DOHH2 (cell line): ENCODE results near the gene LRRC41.
A peak's percentile ranks its signal among the peaks of the same experiment; 100 is the strongest.

Experiments
- H3F3A ChIP-seq: fragments of 200-600 bp; sonication (generic), shearing (Covaris generic); 2 replicates; pipeline ENCODE4 v1.6.0; 2016; ENCODE audit warnings: antibody characterized with exemption, mild to moderate bottlenecking; ENCODE audit not compliant: control insufficient read depth, insufficient read depth
- H3K27ac ChIP-seq: fragments of 200-600 bp; sonication (generic); 2 replicates; pipeline ENCODE4 v1.5.1; 2014; ENCODE audit warnings: low read depth, mild to moderate bottlenecking, low read length, moderate library complexity
- H3K27me3 ChIP-seq: fragments of 200-600 bp; sonication (generic); 2 replicates; pipeline ENCODE4 v1.6.1; 2014; ENCODE audit warnings: mild to moderate bottlenecking, low read length, mixed read lengths; ENCODE audit not compliant: control insufficient read depth
- H3K36me3 ChIP-seq: fragments of 200-600 bp; sonication (generic); 2 replicates; pipeline ENCODE4 v1.6.1; 2014; ENCODE audit warnings: mild to moderate bottlenecking, low read length, moderate library complexity, mixed read lengths; ENCODE audit not compliant: control insufficient read depth
- H3K4me1 ChIP-seq: fragments of 200-600 bp; sonication (generic); 2 replicates; pipeline ENCODE4 v1.6.1; 2014; ENCODE audit warnings: mild to moderate bottlenecking, low read length, mixed read lengths; ENCODE audit not compliant: control insufficient read depth
- H3K4me2 ChIP-seq: fragments of 200-600 bp; sonication (generic); 2 replicates; pipeline ENCODE4 v1.6.0; 2014; ENCODE audit warnings: mild to moderate bottlenecking, low read length, moderate library complexity
- H3K4me3 ChIP-seq: fragments of 200-600 bp; sonication (generic); 2 replicates; pipeline ENCODE4 v1.5.1; 2014; ENCODE audit warnings: mild to moderate bottlenecking, low read length, mixed read lengths
- H3K79me2 ChIP-seq: fragments of 200-600 bp; sonication (generic); 2 replicates; pipeline ENCODE4 v1.6.1; 2014; ENCODE audit warnings: mild to moderate bottlenecking, low read length, mixed read lengths; ENCODE audit not compliant: control insufficient read depth
- H3K9me2 ChIP-seq: fragments of 200-600 bp; sonication (generic); replicated peaks from 2 replicates; pipeline ENCODE4 v1.6.1; 2014; ENCODE audit warnings: mild to moderate bottlenecking, low read length, mixed read lengths; ENCODE audit not compliant: control insufficient read depth
- H3K9me3 ChIP-seq: fragments of 200-600 bp; sonication (generic); 2 replicates; pipeline ENCODE4 v1.6.1; 2014; ENCODE audit warnings: antibody characterized with exemption, low read length, mixed read lengths; ENCODE audit not compliant: control insufficient read depth, insufficient read depth
- H4K20me1 ChIP-seq: fragments of 200-600 bp; sonication (generic); 2 replicates; pipeline ENCODE4 v1.6.0; 2014; ENCODE audit warnings: low read depth, mild to moderate bottlenecking, antibody characterized with exemption, low read length, moderate library complexity; ENCODE audit not compliant: control insufficient read depth, insufficient read depth
- EZH2phosphoT487 ChIP-seq: fragments of 200-600 bp; sonication (generic); IDR thresholded peaks from 2 replicates; pipeline ENCODE4 v1.6.1; 2017; ENCODE audit warnings: borderline replicate concordance, mild to moderate bottlenecking, antibody characterized with exemption, low read length, moderate library complexity, mixed read lengths
- TF ChIP-seq, protein P1 (sequence below): fragments of 200-600 bp; sonication (generic); IDR thresholded peaks from one replicate; pipeline ENCODE4 v1.5.1; 2014; ENCODE audit warnings: antibody characterized with exemption, mild to moderate bottlenecking, low read depth, low read length; ENCODE audit not compliant: poor library complexity, severe bottlenecking

Gene LRRC41

DNA sequence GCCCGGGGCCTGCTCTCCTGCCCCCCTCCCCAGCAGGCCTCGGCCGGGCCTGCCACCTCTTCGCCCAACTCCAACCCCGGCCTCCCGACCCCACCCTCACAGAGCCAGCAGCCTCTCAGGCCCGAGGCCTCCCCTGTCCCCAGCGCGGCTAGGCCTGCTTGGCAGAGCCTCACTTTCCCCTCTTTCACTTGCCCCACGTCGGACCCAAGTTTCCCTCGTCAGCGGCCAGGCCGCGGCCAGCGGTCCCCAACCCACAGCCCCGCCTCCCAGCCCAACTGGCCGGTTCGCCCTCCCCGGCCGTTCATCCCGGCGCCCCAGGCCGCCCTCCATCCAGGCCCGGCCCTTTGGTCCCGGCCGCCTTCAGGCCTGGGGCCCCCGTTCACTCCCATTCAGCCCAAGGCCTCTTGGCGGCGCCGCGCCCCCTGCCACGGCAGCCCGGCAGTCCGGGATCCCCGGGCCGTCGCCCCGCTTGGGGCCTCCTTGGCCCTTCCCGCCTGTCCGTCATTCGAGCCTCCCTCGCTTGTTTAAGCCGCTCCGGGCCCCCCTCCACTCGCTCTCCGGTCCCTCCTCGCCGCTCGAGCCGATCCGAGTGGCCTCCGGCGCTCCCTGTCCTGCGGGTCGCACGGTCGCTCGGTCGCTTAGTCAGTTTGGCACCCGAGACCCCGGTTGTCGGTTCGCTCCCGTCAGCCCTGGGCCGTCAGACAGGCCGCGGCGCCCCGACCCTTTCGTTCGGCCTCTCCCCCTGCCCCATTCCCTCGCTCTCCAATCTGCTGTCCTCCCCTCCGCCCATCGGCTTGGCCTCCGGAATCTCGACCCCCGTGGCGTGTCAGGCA, 1.4 kb downstream of the LRRC41 start:
- Histone ChIP-seq H3K4me2 (peak overlapping the region; percentile 92), H3K36me3 (peaks cover 73% of the 10 kb centered on the region), H3K4me3 (peak overlapping the region; percentile 81), H3K27ac (peak overlapping the region; percentile 77), H3K79me2 (peaks cover 96% of the 10 kb centered on the region), H3K27me3 (no peaks in the 10 kb centered on the region), H4K20me1 (peaks cover 22% of the 10 kb centered on the region; the same call in 1 of the 2 replicates), H3K4me1 (peaks cover 21% of the 10 kb centered on the region), H3K9me2 (no peaks in the 10 kb centered on the region), H3F3A (peaks cover 3% of the 10 kb centered on the region), H3K9me3 (no peaks in the 10 kb centered on the region)
- TF ChIP-seq EZH2phosphoT487 = no peak
- TF ChIP-seq, protein P1, sequence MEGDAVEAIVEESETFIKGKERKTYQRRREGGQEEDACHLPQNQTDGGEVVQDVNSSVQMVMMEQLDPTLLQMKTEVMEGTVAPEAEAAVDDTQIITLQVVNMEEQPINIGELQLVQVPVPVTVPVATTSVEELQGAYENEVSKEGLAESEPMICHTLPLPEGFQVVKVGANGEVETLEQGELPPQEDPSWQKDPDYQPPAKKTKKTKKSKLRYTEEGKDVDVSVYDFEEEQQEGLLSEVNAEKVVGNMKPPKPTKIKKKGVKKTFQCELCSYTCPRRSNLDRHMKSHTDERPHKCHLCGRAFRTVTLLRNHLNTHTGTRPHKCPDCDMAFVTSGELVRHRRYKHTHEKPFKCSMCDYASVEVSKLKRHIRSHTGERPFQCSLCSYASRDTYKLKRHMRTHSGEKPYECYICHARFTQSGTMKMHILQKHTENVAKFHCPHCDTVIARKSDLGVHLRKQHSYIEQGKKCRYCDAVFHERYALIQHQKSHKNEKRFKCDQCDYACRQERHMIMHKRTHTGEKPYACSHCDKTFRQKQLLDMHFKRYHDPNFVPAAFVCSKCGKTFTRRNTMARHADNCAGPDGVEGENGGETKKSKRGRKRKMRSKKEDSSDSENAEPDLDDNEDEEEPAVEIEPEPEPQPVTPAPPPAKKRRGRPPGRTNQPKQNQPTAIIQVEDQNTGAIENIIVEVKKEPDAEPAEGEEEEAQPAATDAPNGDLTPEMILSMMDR = peak; percentile 58

DNA sequence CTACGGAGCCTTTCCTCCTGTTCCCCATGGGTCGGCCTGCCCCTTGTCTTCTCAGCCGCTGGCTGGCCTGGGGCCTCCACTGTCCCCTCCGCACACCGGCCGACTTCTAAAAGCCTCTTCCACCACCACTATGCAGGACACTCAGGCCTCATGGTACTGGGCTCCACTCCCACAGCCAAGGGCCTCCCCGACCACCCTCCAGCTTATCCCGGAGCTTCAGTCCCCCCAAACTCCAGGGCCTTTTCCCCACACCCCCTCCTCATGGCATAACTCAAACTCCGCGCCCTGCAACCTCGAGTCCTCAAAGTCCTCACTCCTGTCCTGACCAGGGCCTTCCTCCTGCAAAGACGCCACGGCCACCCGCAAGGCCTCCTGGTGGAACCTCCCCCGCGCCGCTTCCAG, 2.0 kb downstream of the LRRC41 start:
- peak overlapping the region; percentile 81 for H3K4me3 ChIP-seq
- peaks cover 73% of the 10 kb centered on the region for H3K36me3 ChIP-seq
- TF ChIP-seq EZH2phosphoT487 = no peak
- TF ChIP-seq, protein P1 = no peak
- H3K4me2 ChIP-seq = peak overlapping the region; percentile 92
- H3K27ac ChIP-seq = peak overlapping the region; percentile 77
- peaks cover 16% of the 10 kb centered on the region; the same call in 1 of the 2 replicates for H4K20me1 ChIP-seq
- H3K79me2 ChIP-seq = peaks cover 90% of the 10 kb centered on the region
- H3K9me3 ChIP-seq = no peaks in the 10 kb centered on the region
- peaks cover 3% of the 10 kb centered on the region for H3F3A ChIP-seq
- peaks cover 15% of the 10 kb centered on the region for H3K4me1 ChIP-seq
- H3K27me3 ChIP-seq = no peaks in the 10 kb centered on the region
- no peaks in the 10 kb centered on the region for H3K9me2 ChIP-seq

DNA sequence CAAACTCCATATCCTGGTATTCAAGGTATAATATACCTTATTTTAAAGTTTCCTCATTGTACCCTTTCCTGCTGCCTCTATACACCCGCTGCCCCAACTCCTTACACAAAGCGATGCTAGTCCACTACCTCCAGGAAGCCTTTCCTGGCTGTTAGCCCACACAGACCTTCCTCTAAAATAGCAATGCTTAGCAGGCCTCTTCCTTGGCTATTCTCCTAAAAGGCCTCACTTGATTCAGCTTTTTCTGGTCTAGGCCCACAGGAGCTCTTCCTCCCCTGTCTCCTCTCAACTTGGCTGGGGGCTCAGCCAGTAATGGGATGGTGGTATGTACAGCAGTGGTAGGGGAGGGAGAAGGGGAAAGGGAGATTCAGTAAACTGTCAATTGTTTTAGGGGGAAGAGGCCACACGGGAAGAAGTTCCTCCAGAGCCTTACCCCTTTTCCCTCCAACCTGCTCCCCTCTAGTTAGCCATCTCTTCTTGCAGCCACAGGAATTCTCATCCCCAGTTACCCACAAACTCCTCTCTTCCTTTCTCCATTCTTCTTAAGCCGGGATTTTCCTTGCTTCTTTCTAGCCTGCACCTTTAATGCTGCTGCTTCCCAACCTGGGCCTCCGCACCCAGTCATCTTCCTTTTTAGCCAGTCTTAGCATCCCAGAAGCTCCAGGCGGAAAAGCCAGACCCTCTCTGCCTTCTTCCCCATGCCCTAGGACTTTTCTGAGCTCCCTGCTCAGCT, 2.6 kb downstream of the LRRC41 start:
- no peaks in the 10 kb centered on the region for H3K9me2 ChIP-seq
- TF ChIP-seq, protein P1 = no peak
- no peak for TF ChIP-seq EZH2phosphoT487
- peaks cover 3% of the 10 kb centered on the region for H3F3A ChIP-seq
- H4K20me1 ChIP-seq = peaks cover 14% of the 10 kb centered on the region; the same call in 1 of the 2 replicates
- peaks cover 73% of the 10 kb centered on the region for H3K36me3 ChIP-seq
- H3K79me2 ChIP-seq = peaks cover 84% of the 10 kb centered on the region
- H3K4me1 ChIP-seq = peaks cover 14% of the 10 kb centered on the region
- H3K4me2 ChIP-seq = peak overlapping the region; percentile 92
- H3K27me3 ChIP-seq = no peaks in the 10 kb centered on the region
- no peak overlapping the region for H3K27ac ChIP-seq
- peak overlapping the region; percentile 81 for H3K4me3 ChIP-seq
- H3K9me3 ChIP-seq = no peaks in the 10 kb centered on the region
